GM21825 (cell line): ENCODE data around the gene ELF2.
A peak's percentile ranks its signal among the peaks of the same experiment; 100 is the strongest.
"Not testable (repeated sequence)": the region's sequence is repeated elsewhere in the genome, so short reads cannot be mapped to it uniquely, and the experiment has no call there.

ENCODE experiments used
- ATAC-seq: cut with Tn5 transposase; IDR thresholded peaks from one replicate; pipeline ENCODE4 v1.9.1; 2021; ENCODE audit warnings: mild to moderate bottlenecking, moderate library complexity; ENCODE audit not compliant: unreplicated experiment

The ELF2 gene

DNA sequence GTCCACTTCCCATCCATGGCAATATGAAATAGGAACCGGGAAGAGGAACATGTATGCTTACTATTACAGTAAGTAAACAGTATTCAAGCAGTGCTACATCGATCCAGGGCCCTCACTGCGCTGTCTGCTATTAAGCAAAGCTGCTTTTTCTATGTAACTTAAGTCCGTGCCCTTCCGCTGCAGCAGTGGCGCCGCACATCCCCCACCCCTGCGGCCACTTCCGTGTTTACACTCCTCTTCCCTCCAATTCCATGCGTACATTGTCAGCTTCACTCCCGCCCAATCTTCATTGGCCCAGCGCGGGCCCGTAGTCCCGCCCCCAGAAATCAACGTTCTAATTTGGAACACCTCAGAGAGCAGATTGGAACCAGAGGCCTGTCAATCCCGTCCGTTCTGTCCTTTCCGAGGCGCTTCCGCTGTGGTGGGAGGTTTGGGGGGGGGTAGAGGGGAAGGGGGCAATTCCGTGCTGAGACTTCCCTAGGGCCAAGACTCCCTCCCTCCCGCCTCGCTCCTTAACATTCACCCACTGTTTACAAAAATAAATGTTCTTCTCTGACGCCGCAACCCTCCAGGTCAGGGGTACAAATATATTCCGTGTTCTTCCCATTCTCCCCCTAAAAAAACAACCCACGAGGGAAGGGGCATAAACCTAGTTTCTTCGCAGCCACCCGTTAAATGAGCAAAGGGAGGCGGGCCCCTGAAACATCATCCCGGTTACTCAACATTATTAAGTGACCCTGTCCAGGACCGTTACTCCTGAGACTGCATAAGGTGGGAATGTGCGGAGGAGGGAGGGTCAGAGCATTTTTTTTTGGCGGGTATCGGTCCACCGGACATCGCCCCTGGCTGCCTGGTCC is 94.0 kb downstream of the ELF2 start:
- ATAC-seq, result peak; percentile 83

DNA sequence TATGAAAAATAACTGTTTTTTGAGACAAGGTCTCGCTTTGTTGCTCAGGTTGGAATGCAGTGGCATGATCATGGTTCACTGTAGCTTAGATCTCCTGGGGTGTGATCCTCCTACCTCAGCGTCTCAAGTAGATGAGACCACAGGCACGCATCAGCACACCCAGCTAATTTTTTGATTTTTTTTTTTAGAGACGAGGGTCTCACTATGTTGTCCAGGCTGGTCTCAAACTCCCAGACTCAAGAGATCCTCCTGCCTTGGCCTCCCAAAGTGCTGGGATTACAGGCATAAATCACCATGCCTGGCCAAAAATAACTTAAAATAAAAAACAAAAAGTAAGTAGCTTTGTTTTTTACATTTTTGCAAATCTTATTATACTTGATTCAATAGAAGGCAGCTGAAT is 98.1 kb downstream of the ELF2 start:
- no peak for ATAC-seq

DNA sequence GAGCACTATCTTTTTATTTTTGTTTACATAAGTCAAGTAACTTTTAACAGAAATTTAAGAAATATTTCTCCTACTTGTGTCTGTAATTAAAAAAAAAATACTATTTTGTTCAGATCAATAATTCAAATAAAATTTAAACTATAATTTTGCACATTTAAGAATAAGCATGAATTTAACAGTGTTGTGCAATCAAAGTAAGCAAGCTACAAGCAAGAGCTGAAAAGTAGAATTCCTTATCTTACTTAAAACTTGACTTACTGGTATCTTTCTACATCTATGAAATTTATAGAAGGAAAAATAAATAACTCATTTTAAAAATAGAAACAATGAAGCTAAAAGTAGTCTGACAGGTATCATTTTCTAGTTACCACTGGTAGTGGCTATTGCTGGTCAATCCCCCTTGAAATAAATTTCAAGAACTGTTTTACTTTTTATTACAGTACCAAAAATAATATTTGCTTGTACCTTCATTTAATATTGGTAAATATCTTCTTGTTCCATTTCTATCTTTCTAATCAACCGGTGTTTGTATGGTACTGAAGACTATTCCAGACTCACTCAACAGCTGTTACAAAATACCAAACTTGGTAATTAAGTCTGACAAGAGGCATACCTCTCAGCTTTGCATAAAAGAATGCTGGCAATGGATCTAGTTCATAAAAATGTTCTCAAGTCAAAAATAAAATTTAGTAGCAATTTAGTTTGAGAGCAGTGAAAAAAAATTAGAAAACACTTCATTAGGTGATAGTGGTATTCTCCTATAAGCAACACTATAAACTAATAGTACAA is 99.3 kb downstream of the ELF2 start:
- no peak for ATAC-seq

DNA sequence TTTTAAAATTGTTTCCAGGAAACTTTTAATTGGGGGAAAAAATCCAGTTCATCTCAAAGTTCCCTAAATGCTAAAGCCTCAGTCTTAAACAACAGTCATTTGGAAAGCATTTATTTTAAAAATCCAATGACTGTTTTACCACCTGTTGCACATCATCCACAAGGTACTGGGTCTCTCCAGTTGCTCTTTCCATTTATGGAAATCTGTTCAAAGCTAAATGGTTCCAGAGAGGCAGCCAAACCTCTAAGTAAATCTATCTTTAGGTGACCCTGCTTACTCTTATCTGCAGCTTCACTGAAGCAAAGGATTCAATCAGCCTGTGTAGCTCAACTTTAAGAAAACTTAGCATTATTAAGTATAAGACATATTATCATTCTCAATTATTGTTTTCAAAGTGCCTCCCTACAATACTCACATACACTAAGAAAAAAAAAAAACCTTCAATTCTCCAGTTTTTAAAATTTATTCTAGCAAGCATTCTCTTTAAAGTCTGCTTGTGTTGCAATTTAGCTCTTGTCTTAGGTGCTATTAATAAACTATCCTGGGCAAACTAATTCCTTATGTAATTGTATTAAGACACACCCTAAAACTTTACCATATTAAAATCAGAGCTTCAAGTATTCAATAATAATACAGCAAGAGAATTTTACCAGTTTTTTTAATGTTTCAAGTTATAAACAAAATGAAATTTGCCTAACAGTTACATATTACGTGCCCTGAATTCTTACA is 100.8 kb downstream of the ELF2 start:
- no peak for ATAC-seq

DNA sequence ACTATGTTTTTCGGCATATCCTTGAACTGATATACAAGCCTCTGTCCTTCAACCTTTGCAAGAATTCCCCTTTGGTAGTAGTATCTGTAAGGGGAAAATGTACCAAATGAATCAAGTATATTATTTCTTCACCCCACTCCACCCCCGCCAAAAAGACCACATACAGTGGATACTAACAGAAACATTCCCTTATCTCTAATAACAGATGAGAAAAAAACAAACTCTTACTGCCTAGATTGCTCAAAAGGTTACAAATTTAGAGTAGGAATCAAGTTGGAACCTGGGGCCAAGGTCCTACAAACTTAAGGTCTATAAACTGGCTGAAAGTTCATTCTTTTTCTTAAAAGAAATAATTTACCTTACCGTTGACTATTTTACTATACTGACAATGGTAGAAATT is 116.4 kb downstream of the ELF2 start:
- ATAC-seq, result no peak

DNA sequence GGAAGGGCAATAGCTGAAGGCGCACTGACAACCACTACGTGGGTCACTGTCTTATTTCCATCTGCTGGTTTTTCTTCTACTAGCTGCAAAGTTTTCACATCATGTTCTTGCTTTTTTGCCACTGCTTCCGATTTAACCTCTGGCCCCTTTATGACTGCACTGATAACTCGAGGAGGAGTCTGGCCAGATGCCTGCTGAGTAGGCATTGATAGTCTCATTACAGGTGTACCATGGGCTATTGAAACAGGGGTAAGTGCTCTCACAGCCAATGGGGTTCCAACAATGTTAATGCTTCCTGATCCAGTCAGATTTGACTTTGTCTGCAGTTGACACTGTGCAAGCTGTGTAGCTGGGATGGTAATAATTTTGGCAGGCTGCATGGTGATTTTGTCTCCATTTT is 118.0 kb downstream of the ELF2 start:
- not testable (repeated sequence) for ATAC-seq

DNA sequence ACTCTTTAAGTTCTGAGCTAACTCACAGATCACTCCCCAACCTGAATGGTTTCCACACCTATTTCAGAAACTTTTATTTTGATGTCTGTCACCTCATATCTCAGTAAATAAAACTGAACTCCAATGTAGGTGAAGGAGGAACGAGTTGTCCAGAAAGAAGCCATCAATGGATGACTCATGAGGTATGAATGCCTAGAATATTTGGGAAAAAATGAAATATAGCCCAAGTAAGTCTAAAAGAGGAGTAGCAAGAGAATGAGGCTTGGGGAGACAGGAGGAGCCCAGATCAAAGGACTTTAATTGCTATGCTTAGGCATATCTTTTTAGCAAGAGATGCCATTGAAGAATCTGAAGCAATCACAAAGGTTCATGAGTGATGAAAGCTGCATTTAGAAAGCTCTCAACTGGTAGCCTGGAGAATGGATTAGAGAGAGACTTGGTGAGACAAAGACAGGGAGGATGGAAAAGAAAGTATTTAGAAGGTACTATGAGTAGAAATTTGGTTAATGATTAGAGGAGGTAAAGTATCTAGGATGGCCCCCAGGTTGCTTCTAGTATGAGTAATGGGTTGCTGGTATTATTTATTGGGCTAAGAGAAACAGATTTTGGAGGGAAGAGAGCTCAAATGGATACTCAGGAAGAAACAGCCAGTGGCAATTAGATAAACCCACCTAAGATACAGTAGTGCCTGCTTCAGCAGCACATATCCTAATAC is 122.1 kb downstream of the ELF2 start:
- no peak for ATAC-seq

DNA sequence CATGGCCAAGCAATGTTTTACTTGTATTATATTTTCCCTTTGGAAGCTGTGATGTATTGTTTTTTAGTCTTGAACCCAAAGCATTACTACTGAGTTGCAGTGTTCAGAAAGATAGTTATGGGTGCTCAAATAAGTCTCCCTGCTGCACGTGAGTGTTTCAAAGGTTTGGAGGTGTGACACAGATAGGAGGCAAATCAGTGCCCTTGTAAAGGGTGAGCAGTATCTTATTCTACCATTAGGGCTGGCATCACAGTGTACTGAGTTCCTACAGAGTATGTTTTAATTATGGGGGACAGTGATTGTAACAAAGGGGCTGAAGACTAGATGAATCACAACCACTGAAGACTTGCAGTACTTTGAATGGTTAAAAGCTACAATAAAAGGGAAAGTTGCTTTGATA is 123.1 kb downstream of the ELF2 start:
- no peak for ATAC-seq

DNA sequence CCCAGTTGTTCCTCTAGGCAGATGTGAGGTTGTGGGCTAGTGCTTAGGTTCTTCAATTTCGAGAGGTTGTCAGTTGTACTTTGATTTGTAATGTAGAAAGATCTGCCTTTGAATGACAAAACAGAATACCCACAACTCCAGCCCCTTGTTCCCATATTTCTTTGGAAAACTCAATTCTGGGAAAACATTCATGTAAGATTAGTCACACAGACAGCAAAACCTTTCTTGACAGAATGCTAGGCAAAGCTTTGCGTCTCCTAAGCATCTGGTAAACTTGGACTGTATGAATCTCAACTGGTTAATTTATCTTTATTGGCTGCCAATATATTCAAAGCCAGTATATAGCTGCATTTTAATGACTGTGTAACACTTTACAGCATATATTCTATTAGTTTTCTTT is 126.6 kb downstream of the ELF2 start:
- no peak for ATAC-seq

DNA sequence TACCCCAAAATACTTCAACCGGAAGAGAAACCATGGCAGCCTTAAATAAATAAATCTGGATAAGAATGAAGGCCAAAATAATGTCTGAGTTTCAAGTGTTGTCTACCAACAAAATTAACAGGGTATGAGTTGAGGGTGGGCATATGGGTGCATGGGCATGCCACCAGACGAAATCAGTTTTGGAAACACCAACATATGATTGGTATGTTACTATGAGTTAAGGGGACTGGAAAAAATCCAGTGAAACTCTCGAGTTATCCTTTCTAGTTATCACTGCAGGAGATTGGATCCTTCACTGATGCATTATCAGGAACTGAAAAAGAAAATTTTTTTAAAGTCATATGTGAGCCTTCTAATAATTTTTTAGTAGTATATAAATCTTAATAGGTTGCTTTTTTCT is 129.0 kb downstream of the ELF2 start:
- no peak for ATAC-seq

DNA sequence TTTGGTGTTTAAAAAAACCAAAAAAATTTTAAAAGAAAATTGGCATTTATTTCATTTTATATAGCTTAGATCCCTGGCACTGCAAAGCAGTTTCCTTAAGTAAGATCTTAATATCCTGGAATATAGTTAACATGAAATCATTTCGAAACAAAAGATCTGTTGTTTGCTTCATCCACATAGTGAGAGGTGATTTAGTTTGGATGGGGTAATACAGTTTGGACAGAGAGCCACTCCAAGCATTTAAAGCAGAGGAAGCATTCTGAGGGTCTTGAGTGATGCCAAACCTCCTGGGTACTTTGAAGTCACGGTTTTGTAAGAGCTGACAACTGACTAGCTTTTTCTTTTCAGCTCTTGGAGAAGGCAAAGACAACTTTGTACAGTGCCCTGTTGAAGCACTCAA is 132.7 kb downstream of the ELF2 start:
- ATAC-seq, result no peak

DNA sequence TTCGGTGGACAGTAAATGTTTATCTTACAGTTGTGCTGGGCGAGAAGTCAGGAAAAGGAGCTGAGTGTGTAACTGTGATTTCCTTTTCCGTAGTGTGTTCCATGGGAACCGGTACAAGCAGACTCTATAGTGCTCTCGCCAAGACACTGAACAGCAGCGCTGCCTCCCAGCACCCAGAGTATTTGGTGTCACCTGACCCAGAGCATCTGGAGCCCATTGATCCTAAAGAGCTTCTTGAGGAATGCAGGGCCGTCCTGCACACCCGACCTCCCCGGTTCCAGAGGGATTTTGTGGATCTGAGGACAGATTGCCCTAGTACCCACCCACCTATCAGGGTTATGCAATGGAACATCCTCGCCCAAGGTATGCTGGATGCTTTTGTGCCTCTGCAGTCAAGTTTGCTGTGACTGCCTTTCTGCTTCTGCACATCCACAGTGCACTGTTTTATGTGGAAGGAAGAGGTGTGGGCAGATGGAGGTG is 134.0 kb downstream of the ELF2 start:
- ATAC-seq, result no peak

DNA sequence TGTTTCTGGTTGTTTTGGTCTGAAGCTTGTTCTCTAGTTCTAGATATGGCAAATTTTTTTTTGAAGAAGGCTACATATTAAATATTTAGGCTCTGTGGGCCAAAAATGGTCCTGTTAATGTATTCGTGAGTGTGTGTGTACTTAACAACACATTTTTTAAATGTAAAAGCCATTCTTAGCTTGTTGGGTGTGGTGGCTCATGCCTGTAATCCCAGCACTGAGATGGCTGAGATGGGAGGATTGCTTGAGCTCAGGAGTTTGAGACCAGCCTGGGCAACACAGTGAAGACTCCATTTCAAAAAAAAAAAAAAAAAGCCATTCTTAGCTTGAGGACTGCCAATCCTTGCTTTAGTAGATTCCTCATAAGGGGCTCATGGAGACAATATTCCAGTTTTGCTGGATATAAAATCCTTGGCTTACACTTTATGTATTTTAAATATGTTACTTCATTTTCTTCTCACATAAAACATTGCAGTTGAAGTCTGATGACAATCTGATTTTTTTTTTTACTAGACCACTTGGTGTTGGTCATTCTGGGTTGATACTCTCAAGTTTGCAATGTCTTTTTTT is 138.1 kb downstream of the ELF2 start:
- no peak for ATAC-seq

DNA sequence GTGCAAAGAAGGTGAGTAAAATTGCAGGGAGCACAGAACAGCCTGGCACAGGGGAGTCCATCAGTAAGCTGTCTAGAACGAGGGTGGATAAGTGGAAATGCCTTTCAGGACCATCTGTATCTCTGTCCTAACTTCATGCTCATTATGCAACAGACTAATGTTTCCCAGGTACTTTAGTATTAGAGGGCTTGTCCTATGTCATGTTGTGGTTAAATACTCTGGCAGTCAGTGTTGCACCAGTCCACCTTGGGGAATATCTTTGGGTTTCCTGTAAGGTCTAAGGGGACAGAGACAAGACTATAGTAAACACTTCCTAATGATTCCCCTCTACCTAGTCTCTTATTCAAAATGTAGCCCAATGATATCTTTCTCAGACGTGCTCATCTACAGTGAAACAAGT is 140.1 kb downstream of the ELF2 start:
- no peak for ATAC-seq

DNA sequence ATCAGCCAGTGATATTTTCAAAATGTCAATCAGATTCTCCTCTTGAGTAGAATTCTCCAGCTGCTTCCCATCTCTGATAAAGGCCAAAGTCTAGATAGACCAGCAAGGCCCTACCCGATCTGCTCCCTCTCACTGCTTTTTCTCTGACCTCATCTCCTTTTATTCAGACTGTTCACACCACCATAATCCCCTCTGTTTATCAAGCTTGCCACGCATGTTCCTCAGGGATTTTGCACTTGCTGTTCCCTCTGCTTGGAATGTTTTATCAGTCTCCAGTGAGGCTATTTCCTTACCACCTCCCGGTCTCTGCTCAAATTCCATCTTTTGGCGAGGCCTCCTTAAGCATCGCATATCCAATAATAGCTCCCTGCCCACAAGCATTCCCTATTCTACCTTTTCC is 141.4 kb downstream of the ELF2 start:
- ATAC-seq, result no peak

DNA sequence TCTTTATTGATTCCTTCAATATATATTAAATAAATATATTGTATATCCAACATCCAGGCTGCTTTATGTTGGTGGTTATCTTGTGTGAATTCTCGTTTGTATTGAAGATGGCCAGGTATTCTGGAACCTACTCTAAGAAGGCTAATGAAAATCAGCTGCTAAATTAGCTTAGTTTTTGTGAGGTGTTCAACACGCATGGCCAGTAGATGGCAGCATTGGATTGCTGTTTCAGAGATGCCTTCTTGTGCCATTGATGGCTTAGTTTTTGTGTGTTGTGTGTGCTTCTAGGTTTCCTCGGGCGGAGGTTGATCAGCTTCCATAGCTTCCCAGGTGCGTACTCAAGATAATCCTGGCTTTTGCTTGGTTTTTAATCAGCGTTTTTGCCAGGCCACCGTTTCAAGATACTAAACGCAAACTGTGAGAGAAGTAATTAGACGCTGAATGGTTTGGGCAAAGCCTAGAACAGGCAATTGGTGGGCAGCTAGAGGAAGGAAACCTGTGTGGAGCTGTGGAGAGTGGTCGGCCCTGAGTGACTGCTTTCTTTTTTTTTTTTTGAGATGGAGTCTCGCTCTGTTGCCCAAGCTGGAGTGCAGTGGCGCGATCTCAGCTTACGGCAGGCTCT is 146.3 kb downstream of the ELF2 start:
- no peak for ATAC-seq

DNA sequence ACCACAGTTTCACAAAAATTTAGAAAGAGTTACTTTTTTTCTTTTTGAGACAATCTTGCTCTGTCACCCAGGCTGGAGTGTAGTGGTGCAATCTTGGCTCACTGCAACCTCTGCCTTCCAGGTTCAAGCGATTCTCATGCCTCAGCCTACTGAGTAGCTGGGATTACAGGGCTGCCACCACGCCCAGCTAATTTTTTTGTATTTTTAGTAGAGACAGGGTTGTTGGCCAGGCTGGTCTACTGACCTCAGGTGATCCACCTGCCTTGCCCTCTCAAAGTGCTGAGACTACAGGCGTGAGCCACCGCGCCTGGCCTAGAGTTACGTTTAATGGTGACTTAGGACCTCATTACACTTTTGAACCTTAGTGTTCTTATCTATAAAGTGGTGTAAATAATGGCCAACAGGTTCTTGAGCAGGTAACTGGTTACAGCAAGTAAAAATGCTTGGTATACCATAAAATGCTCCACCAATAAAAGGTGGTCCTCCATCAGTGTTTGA is 147.1 kb downstream of the ELF2 start:
- ATAC-seq, result not testable (repeated sequence)

DNA sequence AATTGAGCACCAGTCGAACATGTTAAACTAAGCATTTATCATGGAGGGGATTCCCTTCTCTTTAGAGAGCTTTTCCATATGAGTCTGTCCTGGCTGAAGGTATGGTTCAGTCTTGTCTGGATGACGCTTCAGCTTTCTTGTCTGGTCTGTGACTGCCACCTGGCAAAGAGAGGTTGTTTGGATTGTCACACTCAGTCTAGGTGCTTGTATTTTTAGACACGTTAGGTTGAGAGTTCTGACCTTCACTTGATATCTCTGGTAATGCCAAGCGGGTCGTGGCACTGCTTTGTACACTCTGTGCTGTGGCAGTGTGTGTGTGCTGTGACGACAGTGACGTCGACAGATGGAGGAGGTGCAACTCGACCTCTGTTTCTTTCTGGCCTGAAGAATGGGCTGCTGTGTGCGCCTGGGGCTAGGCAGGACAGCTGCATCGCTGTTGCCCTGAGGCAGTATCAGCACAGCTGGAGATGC is 148.8 kb downstream of the ELF2 start:
- no peak for ATAC-seq

DNA sequence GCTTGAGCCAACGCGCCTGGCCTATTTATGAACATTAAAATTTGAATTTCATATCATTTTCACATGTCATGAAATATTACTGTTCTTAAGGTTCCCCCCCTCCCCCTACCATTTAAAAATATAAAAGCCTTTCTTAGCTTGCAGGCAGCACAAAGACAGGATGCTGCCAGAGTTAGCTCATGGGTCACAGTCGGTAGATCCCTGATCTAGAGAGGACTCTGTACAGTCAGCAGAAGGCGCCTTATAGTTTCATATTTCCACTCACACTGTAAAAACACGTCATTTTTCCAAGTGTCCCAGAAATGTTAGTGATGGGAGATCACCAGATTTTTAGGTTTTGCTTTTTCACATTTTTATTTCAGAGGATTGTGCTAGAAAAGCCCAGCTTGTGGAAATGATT is 149.2 kb downstream of the ELF2 start:
- ATAC-seq, result no peak

DNA sequence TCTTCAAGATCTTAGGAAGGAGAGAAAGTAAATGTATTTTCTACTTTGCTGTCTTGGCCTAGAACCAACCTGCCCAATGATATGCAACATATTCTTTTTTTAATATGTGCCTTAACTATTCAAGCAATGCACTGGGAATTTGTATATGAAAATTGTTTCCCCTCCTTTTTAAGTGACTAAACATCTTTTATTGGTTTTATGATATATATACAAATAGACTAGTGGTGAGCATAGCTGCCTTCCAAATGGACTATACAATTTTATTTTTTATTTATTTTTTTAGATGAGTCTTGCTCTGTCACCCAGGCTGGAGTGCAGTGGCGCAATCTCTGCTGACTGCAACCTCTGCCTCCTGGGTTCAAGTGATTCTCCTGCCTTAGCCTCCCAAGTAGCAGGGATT is 151.2 kb downstream of the ELF2 start:
- no peak for ATAC-seq
